ENCODE data around the gene AZU1. TPM values are rescaled to one million over a fixed set of nuclear protein-coding genes. Genes with fewer than 3 reads are reported as not detected.

The AZU1 gene
- total RNA-seq, 1 experiment from 2014 or later = 1.6 TPM

DNA sequence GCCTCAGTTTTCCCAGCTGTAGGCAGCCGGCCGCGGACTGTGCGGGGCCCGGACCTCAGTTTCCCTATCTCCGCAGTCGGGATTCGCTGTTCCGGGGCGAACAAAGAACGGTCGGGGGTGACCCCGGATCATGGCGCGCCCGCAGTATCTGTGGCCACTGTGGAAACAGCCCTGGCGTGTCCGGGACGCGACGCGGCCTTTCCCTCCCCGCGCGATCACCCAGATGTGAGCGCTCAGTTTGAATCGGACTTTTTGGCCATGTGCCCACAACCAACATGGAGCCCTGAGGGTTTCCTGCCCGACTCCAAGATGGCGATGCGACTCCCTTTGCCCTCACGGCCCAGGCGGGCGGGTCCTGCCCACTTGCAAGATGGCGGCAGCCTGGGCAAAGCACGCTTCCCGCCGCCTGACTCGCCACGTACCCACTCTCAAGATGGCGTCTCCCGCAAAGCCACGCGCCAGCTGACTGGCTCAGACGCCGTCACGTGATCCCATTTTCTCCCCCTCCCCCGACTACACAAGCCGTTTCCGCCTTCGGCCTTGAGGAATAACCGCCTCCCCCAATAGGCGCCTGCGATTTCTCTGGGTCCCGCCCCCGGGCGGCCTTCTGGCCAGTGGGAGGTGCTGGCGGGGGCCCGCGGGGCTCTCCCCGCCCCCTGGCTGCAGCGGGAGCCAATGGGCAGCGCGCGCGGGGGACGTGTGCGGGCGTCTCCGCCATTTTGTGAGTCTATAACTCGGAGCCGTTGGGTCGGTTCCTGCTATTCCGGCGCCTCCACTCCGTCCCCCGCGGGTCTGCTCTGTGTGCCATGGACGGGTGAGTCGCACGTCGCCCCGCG is 30.7 kb upstream of the AZU1 start, which contains the start of gene PTBP1:
PTBP1 (plus strand) TSS at position 761 of the 836 bp plus-strand sequence; CDS start at position 807, 46 bp downstream.
- Mint-ChIP-seq H3K4me3 (peak within 1 kb of the TSS; percentile 91 to 93), H3K9me3 (no peaks in the 10 kb centered on the region; a peak in 1 of 5 replicates), H3K27ac (peak within 1 kb of the TSS; percentile 95 to 98 (median 97); a peak in 6 of 7 replicates), H3K4me1 (peaks cover 21 to 33% of the 10 kb centered on the region in 2 experiments), H3K27me3 (ENCODE audit: low read depth) (no peaks in the 10 kb centered on the region), H3K36me3 (ENCODE audit: insufficient read depth in 1 of 3, low read depth in 3 of 3) (peaks cover 23 to 33% (median 33%) of the 10 kb centered on the region in 3 experiments; a peak in 6 of 7 replicates)
- Histone ChIP-seq H4K20me1 (ENCODE audit: control insufficient read depth, insufficient read depth, insufficient read length) (peaks cover 4% of the 10 kb centered on the region), H3K23me2 (ENCODE audit: insufficient read length, low read depth, low read length, poor library complexity, severe bottlenecking) (peaks cover 9% of the 10 kb centered on the region), H3K79me1 (ENCODE audit: insufficient read depth, low read depth, low read length, poor library complexity, severe bottlenecking) (peaks cover 3% of the 10 kb centered on the region), H2BK12ac (ENCODE audit: insufficient read length, low read depth, low read length) (no peak within 1 kb of the TSS), H2AK5ac (ENCODE audit: insufficient read length, low read length) (no peak within 1 kb of the TSS), H3K4me1 (ENCODE audit: insufficient read depth, low read length) (no peaks in the 10 kb centered on the region; the same call in 1 of the 2 replicates), H3K23ac (ENCODE audit: insufficient read length, low read depth, low read length) (no peak within 1 kb of the TSS), H4K5ac (ENCODE audit: insufficient read length, low read depth, low read length) (no peak within 1 kb of the TSS), H3T11ph (ENCODE audit: low read length) (no peak within 1 kb of the TSS), H3K27me3 (ENCODE audit: insufficient read depth, low read length) (no peaks in the 10 kb centered on the region), H3K4me2 (ENCODE audit: insufficient read depth, insufficient read length, low read length) (peak within 1 kb of the TSS; percentile 89), H2BK5ac (ENCODE audit: insufficient read length, low read length) (no peak within 1 kb of the TSS), H3K56ac (ENCODE audit: insufficient read length, low read depth, low read length) (no peak within 1 kb of the TSS), H3K14ac (ENCODE audit: insufficient read depth, low read length) (peak within 1 kb of the TSS; percentile 77), H3K9ac (ENCODE audit: extremely low read depth, insufficient read length, low read length) (peak within 1 kb of the TSS; percentile 95), H3K18ac (ENCODE audit: insufficient read length, low read depth, low read length) (peak within 1 kb of the TSS; percentile 31), H4K91ac (ENCODE audit: insufficient read length, low read depth, low read length) (no peak within 1 kb of the TSS), H2BK20ac (ENCODE audit: low read depth, low read length, poor library complexity, severe bottlenecking) (no peak within 1 kb of the TSS), H2AFZ (ENCODE audit: low read length) (no peak within 1 kb of the TSS), H3K27ac (ENCODE audit: insufficient read length, low read depth, low read length) (no peak within 1 kb of the TSS), H4K8ac (replicated peaks; ENCODE audit: insufficient read length, low read depth, low read length) (no peak within 1 kb of the TSS), H3K4ac (ENCODE audit: low read depth, low read length) (no peak within 1 kb of the TSS), H3K79me2 (ENCODE audit: insufficient read depth, low read length) (peaks cover 38% of the 10 kb centered on the region), H2BK15ac (ENCODE audit: low read depth, low read length) (no peak within 1 kb of the TSS), H2BK120ac (ENCODE audit: low read depth, low read length, poor library complexity, severe bottlenecking) (no peak within 1 kb of the TSS), H3K9me3 (ENCODE audit: control insufficient read depth, low read depth, low read length) (no peaks in the 10 kb centered on the region)
- no CpG with 5 or more reads among the region's 83 CpGs for WGBS (ENCODE audit: extremely low coverage, insufficient read length, low lambda C conversion rate)
- TF ChIP-seq, protein P1, sequence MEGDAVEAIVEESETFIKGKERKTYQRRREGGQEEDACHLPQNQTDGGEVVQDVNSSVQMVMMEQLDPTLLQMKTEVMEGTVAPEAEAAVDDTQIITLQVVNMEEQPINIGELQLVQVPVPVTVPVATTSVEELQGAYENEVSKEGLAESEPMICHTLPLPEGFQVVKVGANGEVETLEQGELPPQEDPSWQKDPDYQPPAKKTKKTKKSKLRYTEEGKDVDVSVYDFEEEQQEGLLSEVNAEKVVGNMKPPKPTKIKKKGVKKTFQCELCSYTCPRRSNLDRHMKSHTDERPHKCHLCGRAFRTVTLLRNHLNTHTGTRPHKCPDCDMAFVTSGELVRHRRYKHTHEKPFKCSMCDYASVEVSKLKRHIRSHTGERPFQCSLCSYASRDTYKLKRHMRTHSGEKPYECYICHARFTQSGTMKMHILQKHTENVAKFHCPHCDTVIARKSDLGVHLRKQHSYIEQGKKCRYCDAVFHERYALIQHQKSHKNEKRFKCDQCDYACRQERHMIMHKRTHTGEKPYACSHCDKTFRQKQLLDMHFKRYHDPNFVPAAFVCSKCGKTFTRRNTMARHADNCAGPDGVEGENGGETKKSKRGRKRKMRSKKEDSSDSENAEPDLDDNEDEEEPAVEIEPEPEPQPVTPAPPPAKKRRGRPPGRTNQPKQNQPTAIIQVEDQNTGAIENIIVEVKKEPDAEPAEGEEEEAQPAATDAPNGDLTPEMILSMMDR (conservative IDR thresholded peaks at IDR 0.05) = no peak
- DNase-seq = peak; percentile 100
